SK-N-MC (cell line): ENCODE results near the gene POLR2L.
A peak's percentile ranks its signal among the peaks of the same experiment; 100 is the strongest.

Source experiments
- EZH2 ChIP-seq: fragments of 200-600 bp; sonication (generic); IDR thresholded peaks from one replicate; pipeline ENCODE4 v1.6.1; 2017; ENCODE audit warnings: antibody characterized with exemption
- POLR2AphosphoS5 ChIP-seq: IDR thresholded peaks from 2 replicates; pipeline ENCODE4 v1.6.1; 2012; ENCODE audit warnings: mild to moderate bottlenecking, low read depth, low read length, borderline replicate concordance

DNA sequence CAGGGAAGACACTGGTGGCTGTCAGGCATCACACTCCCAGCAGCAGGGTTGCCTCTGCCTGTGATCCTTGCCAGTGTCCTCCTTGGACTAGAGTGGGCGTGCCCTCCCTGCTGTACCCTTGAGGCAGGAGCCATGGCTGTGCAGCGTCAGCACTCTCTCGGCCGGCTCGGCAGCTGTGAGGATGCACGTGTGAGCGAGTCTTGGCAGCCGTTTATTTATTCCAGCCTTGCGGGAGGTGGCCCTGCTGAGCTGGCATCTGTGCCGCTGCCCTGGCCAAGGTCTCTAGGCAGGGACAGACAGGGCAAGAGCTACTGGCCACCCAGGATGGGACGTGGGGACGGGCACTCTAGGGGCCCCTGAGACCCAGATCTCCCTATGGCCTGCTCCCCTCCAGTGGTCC lies 34.2 kb upstream of the POLR2L start:
- TF ChIP-seq POLR2AphosphoS5 = peak; percentile 41; the same call in 1 of the 2 replicates
- no peak for TF ChIP-seq EZH2
